Right renal pelvis (tissue), 4 donors: ENCODE data around the gene FAM180A. TPM values are rescaled to one million over a fixed set of nuclear protein-coding genes. Genes with fewer than 3 reads are reported as not detected.
"Not testable (repeated sequence)": the region's sequence is repeated elsewhere in the genome, so short reads cannot be mapped to it uniquely, and the experiment has no call there.

ENCODE experiments used
- DNase-seq, 4 donors: peaks; one replicate each; pipeline ENCODE4 v3.0.0-alpha.2; 2013; ENCODE audit warnings: low read depth in 4 of 4, low spot score in 3 of 4, missing footprints in 1 of 4
- polyA plus RNA-seq, 4 donors: library from polyadenylated mRNA; unstranded; fragments of 120-200 nt; gene quantifications; one replicate each; pipeline ENCODE4 v1.2.1, GENCODE V29; 2013; ENCODE audit not compliant: insufficient read length in 4 of 4

The FAM180A gene
- polyA plus RNA-seq, 4 donors: 0.06 TPM; not detected in 3

DNA sequence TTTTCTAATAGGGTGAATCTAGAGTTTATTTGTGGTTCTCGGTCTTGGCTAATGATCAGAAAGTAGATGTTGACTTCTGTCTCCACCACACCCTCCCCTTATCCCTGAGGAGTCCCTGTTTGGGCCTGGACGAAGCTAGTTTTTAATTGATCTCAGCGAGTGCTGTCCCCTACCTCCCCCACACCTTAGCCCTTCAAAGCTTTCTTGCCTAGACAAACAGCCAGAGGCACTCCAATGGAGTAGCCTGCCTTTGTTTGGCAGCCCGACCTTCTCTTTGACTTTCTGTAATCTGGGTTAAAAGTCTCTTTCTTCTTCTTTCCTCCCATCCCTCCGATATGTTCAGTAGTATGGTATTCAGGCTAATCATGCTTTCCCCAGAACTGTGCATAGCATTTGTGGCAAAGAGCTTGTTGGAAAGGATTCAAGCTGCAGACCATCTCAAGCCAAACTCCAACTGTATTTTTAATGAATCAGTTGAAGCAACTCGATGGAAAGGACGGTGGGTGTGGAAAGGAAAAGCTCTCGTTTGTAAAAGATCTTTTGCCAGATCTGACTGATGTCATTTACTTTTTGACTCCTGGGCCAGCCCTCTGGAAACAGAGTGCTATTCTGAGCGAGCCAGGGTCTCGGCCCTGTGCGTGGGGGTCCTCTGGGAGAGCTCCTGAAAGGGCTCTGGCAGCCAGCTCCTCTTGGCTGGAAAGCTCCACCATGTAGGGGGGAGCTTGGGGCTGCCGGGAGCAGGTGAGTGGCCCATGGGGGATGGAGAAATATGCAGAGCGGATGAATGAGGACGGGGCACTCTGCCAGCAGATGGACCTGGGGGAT is 4.5 kb downstream of the FAM180A start:
- DNase-seq: no peak

GRCh38 chr7:135742371-135742770 is 6.2 kb downstream of the FAM180A start:
- DNase-seq: no peak

GRCh38 chr7:135741905-135742304 is 6.7 kb downstream of the FAM180A start:
- no peak for DNase-seq

DNA sequence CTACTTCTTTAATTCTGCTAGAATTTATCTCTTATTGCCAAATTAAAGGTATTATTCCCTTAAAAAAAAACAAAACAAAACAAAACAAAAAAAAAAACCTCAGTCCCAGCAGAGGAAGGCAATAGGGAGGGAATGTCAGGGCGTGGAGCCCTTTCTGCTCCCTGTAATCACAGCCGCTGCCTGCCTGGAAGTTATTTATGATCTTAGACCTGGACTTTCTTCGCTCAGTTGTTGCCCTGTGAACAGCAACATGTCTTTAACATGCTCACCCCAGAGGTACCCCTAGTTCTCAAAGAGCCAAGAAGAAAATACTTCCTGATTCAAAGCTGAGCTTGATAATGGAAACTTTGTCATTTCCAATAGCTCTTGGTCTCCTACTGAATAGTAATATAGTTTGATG is 7.7 kb downstream of the FAM180A start:
- DNase-seq: no peak

GRCh38 chr7:135737306-135737647 is 11.3 kb downstream of the FAM180A start:
- not testable (repeated sequence) for DNase-seq

- DNase-seq: no peak
These were observed 11.9 kb downstream of the FAM180A start for GRCh38 chr7:135736586-135737305.

- no peak for DNase-seq
These were observed 14.3 kb downstream of the FAM180A start for GRCh38 chr7:135734343-135734689.

GRCh38 chr7:135733603-135734342 is 14.8 kb downstream of the FAM180A start:
- DNase-seq: no peak

- DNase-seq: no peak
These were observed 17.5 kb downstream of the FAM180A start for GRCh38 chr7:135731131-135731530.

DNA sequence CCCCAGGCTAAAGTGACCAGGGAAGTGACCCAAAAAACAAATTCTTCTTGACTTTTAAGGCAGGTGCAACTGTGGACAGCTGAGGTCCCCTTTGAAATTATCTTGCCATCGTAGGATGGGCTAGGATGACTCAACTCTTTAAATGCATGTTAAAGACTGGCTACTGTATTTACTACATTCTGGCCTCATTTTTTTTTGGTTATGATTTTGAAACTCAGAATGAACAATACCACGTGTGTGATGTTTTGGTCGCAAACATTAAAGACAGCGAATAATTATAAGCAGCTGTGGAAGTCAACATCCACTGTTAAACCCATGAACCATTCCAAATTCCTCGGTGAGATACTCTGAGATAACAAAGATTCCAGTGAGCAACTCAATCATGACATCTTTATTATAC is 19.4 kb downstream of the FAM180A start:
- no peak for DNase-seq

GRCh38 chr7:135728136-135728669 is 20.4 kb downstream of the FAM180A start, which contains the start of gene SLC13A4:
Gene SLC13A4, minus strand, starts transcription at chr7:135728186. Its CDS starts 690 bp downstream, at chr7:135727496.
- DNase-seq: no peak

DNA sequence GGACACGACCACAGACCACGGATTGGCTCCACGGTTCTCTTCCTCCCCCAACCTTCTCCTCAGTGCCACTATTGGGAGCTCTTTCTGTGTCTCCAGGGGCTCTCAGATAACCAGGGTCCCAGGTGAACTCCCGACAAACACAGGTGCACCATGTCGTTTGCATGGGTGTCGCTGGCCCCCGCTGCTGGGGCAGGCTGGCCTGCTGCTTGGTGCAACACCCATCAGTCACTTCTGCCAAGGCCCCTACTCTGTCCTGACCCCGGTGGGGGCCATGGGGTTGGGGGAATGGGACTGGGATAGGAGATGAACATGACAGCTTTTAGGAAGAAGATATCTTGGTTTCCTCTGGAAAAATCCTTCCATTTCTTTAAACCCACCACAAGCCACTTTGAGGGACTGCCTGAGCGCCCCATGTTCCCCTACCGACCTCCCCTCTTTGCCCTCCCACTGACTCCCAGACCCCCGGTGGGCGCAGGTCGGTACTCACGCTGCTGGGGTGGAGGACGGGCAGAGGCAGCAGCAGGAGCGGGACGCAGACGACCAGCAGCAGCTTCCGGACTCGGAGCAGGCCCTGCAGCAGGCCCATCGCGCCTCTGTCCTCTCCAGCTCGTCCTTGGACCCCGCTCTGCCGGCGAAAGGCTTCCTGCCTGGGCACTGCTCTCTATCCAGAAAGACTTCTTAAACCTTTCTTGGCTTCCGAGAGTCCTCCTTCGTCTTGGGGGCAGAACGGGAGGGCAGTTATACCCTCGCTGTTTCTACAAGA is 21.5 kb downstream of the FAM180A start:
- DNase-seq: no peak

DNA sequence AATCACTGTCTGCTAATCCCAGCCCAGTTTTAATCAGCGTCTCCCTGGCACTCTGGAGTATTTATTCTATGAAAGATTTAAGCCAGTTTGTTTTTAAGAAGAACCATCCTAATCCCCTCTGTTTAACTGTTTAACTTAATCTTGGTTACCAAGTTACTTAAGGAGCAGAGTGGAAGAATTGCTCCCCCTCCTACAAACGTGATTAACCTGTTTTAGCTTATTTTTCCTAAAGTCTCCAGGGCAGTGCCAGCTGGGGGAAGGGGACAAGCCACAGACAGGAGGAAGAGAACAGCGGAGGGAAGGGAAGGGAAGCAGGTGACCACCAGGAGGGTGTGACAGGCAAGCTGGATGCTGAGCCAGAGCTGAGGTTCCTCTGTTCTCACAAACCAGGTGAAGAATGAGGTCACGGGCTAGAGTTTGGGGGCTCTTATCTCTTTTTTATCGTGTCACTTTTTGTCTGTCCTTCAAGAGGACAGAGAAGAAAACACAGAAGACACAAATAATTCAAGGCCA is 22.3 kb downstream of the FAM180A start:
- no peak for DNase-seq

GRCh38 chr7:135723411-135723810 is 25.2 kb downstream of the FAM180A start:
- DNase-seq: no peak

- DNase-seq: no peak
These were observed 27.3 kb downstream of the FAM180A start for GRCh38 chr7:135721198-135721820.

DNA sequence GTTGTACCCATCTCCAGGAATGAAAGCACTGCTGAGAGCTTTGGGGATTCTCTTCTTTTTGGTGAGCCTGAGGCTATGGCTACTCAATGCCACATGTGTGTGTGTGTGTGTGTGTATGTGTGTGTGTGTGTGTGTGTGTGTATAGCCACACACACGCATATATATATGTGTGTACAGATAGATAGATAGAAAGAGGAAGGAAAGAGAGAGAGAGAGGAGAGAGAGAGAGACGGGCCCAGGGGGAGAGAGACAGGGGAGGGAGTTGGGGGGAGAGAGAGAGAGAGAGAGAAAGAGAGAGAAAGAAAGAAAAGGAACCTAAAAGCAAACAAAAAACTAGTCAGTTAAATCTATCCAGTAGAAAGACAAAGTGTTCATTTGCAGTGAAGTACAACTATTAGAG is 28.9 kb downstream of the FAM180A start:
- DNase-seq: no peak

DNA sequence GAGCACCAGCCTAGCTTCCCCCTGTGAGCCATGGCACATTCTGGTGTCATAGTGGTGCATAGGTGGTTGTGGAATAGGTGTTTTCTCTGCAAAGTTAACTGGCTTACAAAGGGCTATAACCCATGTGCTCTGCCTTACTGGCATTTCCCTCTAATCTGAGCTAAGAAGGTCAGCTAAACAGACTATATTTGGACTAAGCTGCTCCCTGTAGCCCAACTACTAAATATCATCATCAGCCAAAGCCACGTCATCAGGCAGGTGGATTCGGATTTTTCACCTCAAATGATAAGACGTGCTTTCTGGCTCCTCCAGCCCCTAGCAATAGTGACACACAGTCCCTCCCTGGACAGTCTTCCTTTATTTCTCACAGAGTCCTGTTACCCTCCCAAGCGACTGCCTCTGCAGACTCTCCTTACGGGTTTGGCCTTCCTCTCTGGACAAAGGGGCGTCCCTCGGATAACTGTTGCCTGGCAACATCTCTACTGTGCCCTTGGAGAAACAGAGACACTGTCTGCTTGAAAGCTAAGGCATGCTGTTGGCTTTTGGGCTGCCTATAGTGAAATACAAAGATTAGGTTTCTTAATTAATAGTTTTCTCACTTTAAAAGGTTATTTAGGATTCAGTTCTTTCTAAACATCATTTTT is 29.7 kb downstream of the FAM180A start:
- DNase-seq: no peak

- DNase-seq: no peak
These were observed 30.4 kb downstream of the FAM180A start for GRCh38 chr7:135718219-135718618.

DNA sequence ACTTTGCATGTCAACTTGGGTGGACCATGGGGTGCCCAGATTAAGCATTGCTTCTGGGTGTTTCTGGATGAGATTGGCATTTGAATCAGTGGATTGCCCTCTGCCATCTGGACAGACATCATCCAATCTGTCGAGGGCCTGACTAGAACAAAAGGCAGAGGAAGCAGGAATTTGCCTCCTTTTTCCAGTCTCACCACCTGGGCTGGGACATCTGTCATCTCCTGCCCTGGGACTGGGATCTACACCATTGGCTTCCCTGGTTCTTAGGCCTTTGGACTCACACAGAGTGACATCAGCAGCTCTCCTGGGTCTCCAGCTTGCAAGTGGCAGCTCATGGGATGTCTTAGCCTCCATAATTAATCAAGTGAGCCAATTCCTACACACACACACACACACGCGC is 30.9 kb downstream of the FAM180A start:
- DNase-seq: no peak
